ENCODE results near the gene DDR1. TPM values are rescaled to one million over a fixed set of nuclear protein-coding genes. Genes with fewer than 3 reads are reported as not detected.
"Not testable (repeated sequence)": the region's sequence is repeated elsewhere in the genome, so short reads cannot be mapped to it uniquely, and the experiment has no call there.

The DDR1 gene
- total and polyA plus RNA-seq, 12 donors, result 7.3 to 49.2 (median 23.3) TPM

GRCh38 chr6:30870546-30870945, 13.8 kb upstream of the DDR1 start:
- Histone ChIP-seq H3K36me3 (no peaks in the 10 kb centered on the region), H3K9me3 (peaks cover 0 to 44% (median 14%) of the 10 kb centered on the region in 11 donors), H3K27ac (no peak overlapping the region), H3K4me3 (no peak overlapping the region), H3K4me1 (no peaks in the 10 kb centered on the region), H3K27me3 (no peaks in the 10 kb centered on the region)
- no peak for DNase-seq
- intact Hi-C loops (cut with DNase I), result loop anchor here in 1 of 10 donors (10.0 kb wide), 1 partner anchor 146 kb away; the partner anchor contains the start of gene TUBB
- no peak for ATAC-seq
- no peak for TF ChIP-seq CTCF (IDR thresholded peaks at IDR 0.05)

GRCh38 chr6:30871592-30872183, 12.6 kb upstream of the DDR1 start:
- no peaks in the 10 kb centered on the region for H3K27me3 ChIP-seq
- 80 to 83% methylated on average over 4 of the region's 4 CpGs for WGBS, 2 donors
- no peak for ATAC-seq
- peaks cover 0 to 8% (median 0%) of the 10 kb centered on the region in 9 donors for H3K4me1 ChIP-seq
- intact Hi-C loops (cut with DNase I), result loop anchor here in 1 of 10 donors (10.0 kb wide), 1 partner anchor 147 kb away; the partner anchor contains the start of gene TUBB
- no peak overlapping the region for H3K4me3 ChIP-seq
- DNase-seq, result no peak
- no peak overlapping the region for H3K27ac ChIP-seq
- no peak for TF ChIP-seq CTCF (IDR thresholded peaks at IDR 0.05)
- peaks cover 0 to 44% (median 14%) of the 10 kb centered on the region in 11 donors for H3K9me3 ChIP-seq
- H3K36me3 ChIP-seq, result no peaks in the 10 kb centered on the region

- TF ChIP-seq CTCF (IDR thresholded peaks at IDR 0.05), result no peak
- Histone ChIP-seq H3K36me3 (no peaks in the 10 kb centered on the region), H3K27ac (no peak overlapping the region), H3K4me1 (peaks cover 2 to 23% (median 11%) of the 10 kb centered on the region in 9 donors), H3K27me3 (no peaks in the 10 kb centered on the region), H3K9me3 (peaks cover 0 to 37% (median 14%) of the 10 kb centered on the region in 11 donors), H3K4me3 (no peak overlapping the region)
- DNase-seq (no peak), ATAC-seq (no peak)
- 97% methylated on average over 2 of the region's 2 CpGs for WGBS, 2 donors
- intact Hi-C loops (cut with DNase I), result loop anchor here in 1 of 10 donors (10.0 kb wide), 1 partner anchor 148 kb away; the partner anchor contains the start of gene TUBB
Measured at GRCh38 chr6:30873137-30873640, 11.1 kb upstream of the DDR1 start.

GRCh38 chr6:30873795-30874194, 10.5 kb upstream of the DDR1 start:
- not testable (repeated sequence) for DNase-seq, H3K36me3 ChIP-seq, H3K27ac ChIP-seq, H3K27me3 ChIP-seq, H3K4me3 ChIP-seq, ATAC-seq
- peaks cover 2 to 23% (median 12%) of the 10 kb centered on the region in 9 donors for H3K4me1 ChIP-seq
- intact Hi-C loops (cut with DNase I), result loop anchor here in 2 of 10 donors (2.0 to 10.0 kb wide), 2 partner anchors 45 to 149 kb away; partner anchors contain the start of gene TUBB (in 1 of the 2)
- H3K9me3 ChIP-seq, result peaks cover 0 to 32% (median 8%) of the 10 kb centered on the region in 11 donors
- WGBS, 2 donors, result 96% methylated on average over 3 of the region's 3 CpGs

Measured in heart right ventricle (tissue), 16 donors.